Endothelial cell of umbilical vein (primary cell): ENCODE data around the gene SPAG17. TPM values are rescaled to one million over a fixed set of nuclear protein-coding genes. Genes with fewer than 3 reads are reported as not detected.
A peak's percentile ranks its signal among the peaks of the same experiment; 100 is the strongest.

Experiments used
- BruUV-seq: library from RNA; stranded (reverse); fragments of 400-500 nt; replicated peaks from 2 replicates; lab custom pipeline; 2021; lab: Mats Ljungman, UMichigan
- CTCF ChIA-PET: fragments of 300-600, 350-600 bp; sonication (Branson Sonifier 250); formaldehyde crosslinking; loops from one replicate; lab custom pipeline; 2021; ENCODE audit warnings: antibody characterized with exemption, inconsistent platforms; lab: Charles Lee
- POLR2A ChIA-PET: fragments of 300-600, 350-600 bp; sonication (Branson Sonifier 250); formaldehyde crosslinking; loops from one replicate; lab custom pipeline; 2021; ENCODE audit warnings: antibody characterized with exemption, inconsistent platforms; lab: Charles Lee
- DNase-seq: peaks from one replicate; pipeline ENCODE4 v3.0.0-alpha.2; 2011; ENCODE audit warnings: low read depth, low spot score
- FAIRE-seq: peaks from 2 replicates; lab custom pipeline; 2011; peaks lifted over from hg19 to GRCh38; lab: Jason Lieb, UNC
- H2AFZ ChIP-seq: 2 replicates; pipeline ENCODE4 v1.6.0; 2012; ENCODE audit warnings: low read depth, low read length, control low read depth, inconsistent platforms
- H3K27ac ChIP-seq: 2 replicates; pipeline ENCODE4 v1.5.1; 2011; ENCODE audit warnings: low read depth, mild to moderate bottlenecking, control low read depth, low read length, moderate library complexity; ENCODE audit not compliant: insufficient read depth
- H3K27me3 ChIP-seq, 2 experiments: 2 replicates each; pipeline versions ENCODE4 v1.6.0 to v1.6.1; 2011; ENCODE audit warnings: low read length in 2 of 2, mixed read lengths in 1 of 2; ENCODE audit not compliant: control insufficient read depth in 2 of 2, insufficient read depth in 2 of 2
- H3K36me3 ChIP-seq, 2 experiments: 2 replicates in 1 of 2; 3 replicates in 1 of 2; pipeline ENCODE4 v1.5.1; 2011; ENCODE audit warnings: low read length in 2 of 2, mild to moderate bottlenecking in 1 of 2, moderate library complexity in 1 of 2; ENCODE audit not compliant: control insufficient read depth in 2 of 2, insufficient read depth in 2 of 2; ENCODE audit errors: extremely low read depth in 1 of 2
- H3K4me1 ChIP-seq: 3 replicates; pipeline ENCODE4 v1.5.1; 2011; ENCODE audit warnings: mild to moderate bottlenecking, low read length; ENCODE audit not compliant: control insufficient read depth, insufficient read depth; ENCODE audit errors: extremely low read depth
- H3K4me2 ChIP-seq: 2 replicates; pipeline ENCODE4 v1.6.1; 2011; ENCODE audit warnings: low read length, control low read depth, mixed read lengths; ENCODE audit not compliant: insufficient read depth
- H3K4me3 ChIP-seq, 3 experiments: fragments of 200-600 bp in 1 of 3; sonication (generic), shearing (Covaris generic) in 1 of 3; replicated peaks in 1 of 3; 2 replicates each; pipeline ENCODE4 v1.5.1; 2011 to 2016; ENCODE audit warnings: control low read depth in 3 of 3, low read length in 3 of 3, mild to moderate bottlenecking in 2 of 3, inconsistent platforms in 1 of 3, low read depth in 1 of 3, moderate library complexity in 1 of 3; ENCODE audit not compliant: insufficient read depth in 1 of 3
- H3K79me2 ChIP-seq: 2 replicates; pipeline ENCODE4 v1.6.0; 2012; ENCODE audit warnings: low read length, inconsistent platforms; ENCODE audit not compliant: control insufficient read depth, insufficient read depth
- H3K9ac ChIP-seq: replicated peaks from 2 replicates; pipeline ENCODE3; 2011; ENCODE audit warnings: low read length, control low read depth; ENCODE audit not compliant: insufficient read depth; ENCODE audit errors: extremely low read depth
- H3K9me1 ChIP-seq: replicated peaks from 3 replicates; pipeline ENCODE4 v1.6.0; 2011; ENCODE audit warnings: mild to moderate bottlenecking, low read length; ENCODE audit not compliant: control insufficient read depth, insufficient read depth; ENCODE audit errors: extremely low read depth
- H3K9me3 ChIP-seq: replicated peaks from 2 replicates; pipeline ENCODE4 v1.5.1; 2012; ENCODE audit warnings: low read length, inconsistent platforms; ENCODE audit not compliant: control insufficient read depth, insufficient read depth
- H4K20me1 ChIP-seq: replicated peaks from 2 replicates; pipeline ENCODE3; 2011; ENCODE audit warnings: mild to moderate bottlenecking, low read length; ENCODE audit not compliant: control insufficient read depth, insufficient read depth; ENCODE audit errors: extremely low read depth
- FOS ChIP-seq: IDR thresholded peaks from 2 replicates; pipeline ENCODE4 v1.6.1; 2011; ENCODE audit warnings: mild to moderate bottlenecking, low read length, moderate library complexity, borderline replicate concordance; ENCODE audit not compliant: insufficient read depth
- GATA2 ChIP-seq: IDR thresholded peaks from 2 replicates; pipeline ENCODE4 v1.7.0; 2011; ENCODE audit warnings: low read depth, mild to moderate bottlenecking, moderate library complexity, mixed read lengths, low read length; ENCODE audit not compliant: insufficient read length, insufficient read depth
- JUN ChIP-seq: IDR thresholded peaks from 2 replicates; pipeline ENCODE4 v1.6.1; 2011; ENCODE audit warnings: borderline replicate concordance, low read depth; ENCODE audit not compliant: insufficient read length, insufficient read depth
- MAX ChIP-seq: IDR thresholded peaks from 2 replicates; pipeline ENCODE4 v1.6.1; 2011; ENCODE audit not compliant: insufficient read depth, insufficient read length
- POLR2A ChIP-seq: IDR thresholded peaks from 2 replicates; pipeline ENCODE4 v1.6.1; 2012; ENCODE audit warnings: low read depth, mild to moderate bottlenecking, control low read depth, low read length
- POLR2AphosphoS5 ChIP-seq: IDR thresholded peaks from 2 replicates; pipeline ENCODE4 v1.6.1; 2012; ENCODE audit warnings: low read depth, mild to moderate bottlenecking, control low read depth, low read length, moderate library complexity; ENCODE audit not compliant: insufficient read depth
- dilution Hi-C: fragments of 300-500 bp; cut with MboI; formaldehyde crosslinking; loops from one replicate; pipeline ENCODE4 v1.15.0; 2019; ENCODE audit warnings: low sequenced_read_pairs; ENCODE audit not compliant: extremely low pct_ligation_motif_present
- intact Hi-C: fragments of 100-400 bp; cut with micrococcal nuclease; formaldehyde crosslinking; loops from one replicate; pipeline ENCODE4 v1.10.0; 2022
- polyA plus RNA-seq, 4 experiments: library from polyadenylated mRNA; depleted of rRNA in 3 of 4; stranded (reverse) in 3 of 4; unstranded in 1 of 4; fragments of >200 nt; gene quantifications; 2 replicates each; pipeline versions ENCODE4 v1.2.1 to v1.2.3, GENCODE V29; 2011 to 2012; ENCODE audit warnings: missing spikeins in 1 of 4
- total RNA-seq: library from RNA; stranded (reverse); gene quantifications from 2 replicates; pipeline ENCODE4 v1.2.3, GENCODE V29; 2021
- TF ChIP-seq, protein P1 (sequence below), 2 donors: IDR thresholded peaks; 1 replicate in 1 of 2; 2 replicates in 1 of 2; pipeline ENCODE4 v1.5.1; 2011; ENCODE audit warnings: low read length in 2 of 2, mild to moderate bottlenecking in 2 of 2, moderate library complexity in 2 of 2, control low read depth in 1 of 2, inconsistent platforms in 1 of 2, low read depth in 1 of 2; ENCODE audit not compliant: insufficient read depth in 1 of 2; ENCODE audit errors: extremely low read depth in 1 of 2

The SPAG17 gene
- total and polyA plus RNA-seq, 2 donors (not counting 3 experiments of a cell fraction or from before 2014, with no cell fraction given): not detected

GRCh38 chr1:118077331-118078045, 107.5 kb downstream of the SPAG17 start:
- H3K4me2 ChIP-seq: no peak overlapping the region
- BruUV-seq: no TSS peak
- H3K4me1 ChIP-seq: no peaks in the 10 kb centered on the region
- ChIA-PET POLR2A (no interaction called here), CTCF (interaction anchor here (0.6 to 2.0 kb wide), 8 partner anchors 9 to 1292 kb away, joined by 3 to 35 read pairs (median 4); no protein-coding TSS in a partner anchor)
- H3K27me3 ChIP-seq: no peaks in the 10 kb centered on the region
- no peaks in the 10 kb centered on the region for H3K79me2 ChIP-seq
- no peak for TF ChIP-seq POLR2AphosphoS5
- TF ChIP-seq, protein P1, sequence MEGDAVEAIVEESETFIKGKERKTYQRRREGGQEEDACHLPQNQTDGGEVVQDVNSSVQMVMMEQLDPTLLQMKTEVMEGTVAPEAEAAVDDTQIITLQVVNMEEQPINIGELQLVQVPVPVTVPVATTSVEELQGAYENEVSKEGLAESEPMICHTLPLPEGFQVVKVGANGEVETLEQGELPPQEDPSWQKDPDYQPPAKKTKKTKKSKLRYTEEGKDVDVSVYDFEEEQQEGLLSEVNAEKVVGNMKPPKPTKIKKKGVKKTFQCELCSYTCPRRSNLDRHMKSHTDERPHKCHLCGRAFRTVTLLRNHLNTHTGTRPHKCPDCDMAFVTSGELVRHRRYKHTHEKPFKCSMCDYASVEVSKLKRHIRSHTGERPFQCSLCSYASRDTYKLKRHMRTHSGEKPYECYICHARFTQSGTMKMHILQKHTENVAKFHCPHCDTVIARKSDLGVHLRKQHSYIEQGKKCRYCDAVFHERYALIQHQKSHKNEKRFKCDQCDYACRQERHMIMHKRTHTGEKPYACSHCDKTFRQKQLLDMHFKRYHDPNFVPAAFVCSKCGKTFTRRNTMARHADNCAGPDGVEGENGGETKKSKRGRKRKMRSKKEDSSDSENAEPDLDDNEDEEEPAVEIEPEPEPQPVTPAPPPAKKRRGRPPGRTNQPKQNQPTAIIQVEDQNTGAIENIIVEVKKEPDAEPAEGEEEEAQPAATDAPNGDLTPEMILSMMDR (IDR thresholded peaks at IDR 0.05; ENCODE audit: extremely low read depth in 1 of 2, insufficient read depth in 1 of 2, low read depth in 1 of 2, low read length in 2 of 2): peak; percentile 18 to 25
- TF ChIP-seq GATA2: no peak
- no peak overlapping the region for H2AFZ ChIP-seq
- dilution Hi-C loops (no loop called here), intact Hi-C loops (loop anchor here (1.0 to 10.0 kb wide), 2 partner anchors 927 to 1290 kb away; no protein-coding TSS in a partner anchor)
- no peaks in the 10 kb centered on the region for H3K9me1 ChIP-seq
- H3K9ac ChIP-seq: no peak overlapping the region
- no peak overlapping the region for H3K27ac ChIP-seq
- peak; percentile 27 for DNase-seq
- no peaks in the 10 kb centered on the region for H3K36me3 ChIP-seq
- FAIRE-seq: peak; percentile 68
- no peaks in the 10 kb centered on the region for H3K9me3 ChIP-seq
- H4K20me1 ChIP-seq: no peaks in the 10 kb centered on the region
- H3K4me3 ChIP-seq: no peak overlapping the region

- no peak overlapping the region for H3K4me2 ChIP-seq
- no peak for FAIRE-seq
- dilution Hi-C loops (no loop called here), intact Hi-C loops (loop anchor here (10.0 kb wide), 1 partner anchor 930 kb away; no protein-coding TSS in a partner anchor)
- no peaks in the 10 kb centered on the region for H3K79me2 ChIP-seq
- ChIA-PET POLR2A (no interaction called here), CTCF (interaction anchor here (0.8 to 1.0 kb wide), 2 partner anchors 35 to 933 kb away, joined by 3 read pairs; no protein-coding TSS in a partner anchor)
- no peaks in the 10 kb centered on the region for H3K36me3 ChIP-seq
- DNase-seq: no peak
- H3K27me3 ChIP-seq: no peaks in the 10 kb centered on the region
- no peaks in the 10 kb centered on the region for H4K20me1 ChIP-seq
- H3K4me1 ChIP-seq: no peaks in the 10 kb centered on the region
- H3K9ac ChIP-seq: no peak overlapping the region
- no peaks in the 10 kb centered on the region for H3K9me3 ChIP-seq
- no peaks in the 10 kb centered on the region for H3K9me1 ChIP-seq
- no TSS peak for BruUV-seq
- no peak overlapping the region for H3K27ac ChIP-seq
- no peak overlapping the region for H2AFZ ChIP-seq
- no peak overlapping the region for H3K4me3 ChIP-seq
- TF ChIP-seq FOS (no peak), MAX (no peak), POLR2A (no peak), JUN (peak; percentile 24)
Observed at GRCh38 chr1:118075116-118075515, 109.9 kb downstream of the SPAG17 start.
